SKM-1 treated with dmso at 0.1 percent for 144 hours (cell line): ENCODE measurements around the gene USP30.

Experiments
- DNase-seq: peaks from one replicate; lab custom pipeline; 2025; ENCODE audit not compliant: unreplicated experiment; lab: John Stamatoyannopoulos, UW

Gene USP30

GRCh38 chr12:109097140-109097434 is 44.7 kb downstream of the USP30 start:
- DNase-seq: no peak

GRCh38 chr12:109097435-109098182 is 45.2 kb downstream of the USP30 start, which contains the start of gene UNG:
TSS of gene UNG (plus strand) at chr12:109097597. CDS start at chr12:109097680, 83 bp downstream.
- peak; percentile 61 for DNase-seq

- DNase-seq: no peak
Measured at GRCh38 chr12:109098183-109098604, 45.8 kb downstream of the USP30 start.

GRCh38 chr12:109098651-109099050 is 46.3 kb downstream of the USP30 start:
- DNase-seq: no peak

- DNase-seq: no peak
Measured at GRCh38 chr12:109099431-109100020, 47.1 kb downstream of the USP30 start.

GRCh38 chr12:109100741-109101140 is 48.4 kb downstream of the USP30 start:
- no peak for DNase-seq

- no peak for DNase-seq
Measured at GRCh38 chr12:109102491-109102890, 50.1 kb downstream of the USP30 start.

GRCh38 chr12:109105176-109105575 is 52.8 kb downstream of the USP30 start:
- DNase-seq: no peak

- no peak for DNase-seq
Measured at GRCh38 chr12:109109746-109110350, 57.5 kb downstream of the USP30 start.

GRCh38 chr12:109110988-109111495 is 58.7 kb downstream of the USP30 start:
- no peak for DNase-seq

GRCh38 chr12:109112720-109113465 is 60.5 kb downstream of the USP30 start:
- no peak for DNase-seq

- no peak for DNase-seq
Measured at GRCh38 chr12:109113661-109114321, 61.4 kb downstream of the USP30 start.

- DNase-seq: no peak
Measured at GRCh38 chr12:109114644-109115043, 62.3 kb downstream of the USP30 start.

GRCh38 chr12:109115404-109115757 is 63.0 kb downstream of the USP30 start:
- no peak for DNase-seq

GRCh38 chr12:109115758-109116610 is 63.6 kb downstream of the USP30 start, which contains the start of gene ACACB:
TSS of gene ACACB (plus strand) at chr12:109116587. CDS start at chr12:109139406, 22,819 bp downstream.
- no peak for DNase-seq

- DNase-seq: no peak
Measured at GRCh38 chr12:109116611-109116949, 64.2 kb downstream of the USP30 start.

- DNase-seq: no peak
Measured at GRCh38 chr12:109120095-109120494, 67.7 kb downstream of the USP30 start.

GRCh38 chr12:109120557-109120956 is 68.2 kb downstream of the USP30 start:
- DNase-seq: no peak

- DNase-seq: no peak
Measured at GRCh38 chr12:109121346-109121880, 69.0 kb downstream of the USP30 start.
